WTC11 (cell line): ENCODE results near the gene METRNL. TPM values are rescaled to one million over a fixed set of nuclear protein-coding genes. Genes with fewer than 3 reads are reported as not detected.
"Not testable (repeated sequence)": the region's sequence is repeated elsewhere in the genome, so short reads cannot be mapped to it uniquely, and the experiment has no call there.

Experiments
- ATAC-seq: fragments of 200-7000 bp; cut with Tn5 transposase; 2 replicates; pipeline ENCODE4 v1.10.0; 2021; ENCODE audit warnings: mild to moderate bottlenecking, moderate library complexity
- CTCF ChIA-PET: fragments of 300-600 bp; sonication (Branson Sonifier 250); formaldehyde crosslinking; loops from one replicate; lab custom pipeline; 2021; ENCODE audit warnings: antibody characterized with exemption; lab: Charles Lee
- POLR2A ChIA-PET: fragments of 350-600 bp; sonication (Branson Sonifier 250); formaldehyde crosslinking; loops from one replicate; lab custom pipeline; 2021; ENCODE audit warnings: antibody characterized with exemption; lab: Charles Lee
- DNase-seq: peaks from one replicate; pipeline ENCODE4 v3.0.0; 2021; ENCODE audit warnings: low spot score
- H3K27ac Mint-ChIP-seq: 2 replicates; pipeline ENCODE4 v1.8.0; 2021; ENCODE audit warnings: mixed read lengths
- H3K27me3 Mint-ChIP-seq: 2 replicates; pipeline ENCODE4 v1.8.0; 2021; ENCODE audit warnings: low read depth, mild to moderate bottlenecking, moderate library complexity, mixed read lengths
- H3K36me3 Mint-ChIP-seq: 2 replicates; pipeline ENCODE4 v1.8.0; 2021; ENCODE audit warnings: mixed read lengths
- H3K4me1 Mint-ChIP-seq: 2 replicates; pipeline ENCODE4 v1.8.0; 2022; ENCODE audit warnings: mixed read lengths
- H3K4me3 Mint-ChIP-seq: 2 replicates; pipeline ENCODE4 v1.8.0; 2021; ENCODE audit warnings: mild to moderate bottlenecking, moderate library complexity, mixed read lengths
- H3K9me3 Mint-ChIP-seq: 2 replicates; pipeline ENCODE4 v1.8.0; 2021; ENCODE audit warnings: mixed read lengths
- ATF1 ChIP-seq: sonication (generic); formaldehyde crosslinking; IDR thresholded peaks from 2 replicates; pipeline ENCODE4 v1.8.1; 2023; ENCODE audit warnings: mild to moderate bottlenecking, moderate library complexity, missing genetic modification reagents
- CBFB ChIP-seq: sonication (generic); formaldehyde crosslinking; IDR thresholded peaks from 2 replicates; pipeline ENCODE4 v1.8.1; 2022; ENCODE audit warnings: mild to moderate bottlenecking, low read depth, missing genetic modification reagents
- E2F1 ChIP-seq: sonication (generic); formaldehyde crosslinking; IDR thresholded peaks from 2 replicates; pipeline ENCODE4 v1.8.0; 2022; ENCODE audit warnings: mild to moderate bottlenecking, missing genetic modification reagents
- IRF2 ChIP-seq: sonication (generic); formaldehyde crosslinking; IDR thresholded peaks from 2 replicates; pipeline ENCODE4 v1.8.0; 2022; ENCODE audit warnings: low read depth, missing genetic modification reagents, borderline replicate concordance
- JAZF1 ChIP-seq: fragments of 250-450 bp; sonication (Bioruptor Pico); IDR thresholded peaks from 2 replicates; pipeline ENCODE4 v1.9.0; 2021; ENCODE audit warnings: moderate library complexity, mild to moderate bottlenecking, inconsistent platforms
- MLX ChIP-seq: sonication (generic); formaldehyde crosslinking; IDR thresholded peaks from 2 replicates; pipeline ENCODE4 v1.8.1; 2023; ENCODE audit warnings: mild to moderate bottlenecking, missing genetic modification reagents, moderate library complexity
- MYBL2 ChIP-seq: sonication (generic); formaldehyde crosslinking; IDR thresholded peaks from 2 replicates; pipeline ENCODE4 v1.8.1; 2023; ENCODE audit warnings: mild to moderate bottlenecking, moderate library complexity, missing genetic modification reagents
- RELA ChIP-seq: sonication (generic); formaldehyde crosslinking; IDR thresholded peaks from 2 replicates; pipeline ENCODE4 v1.8.1; 2022; ENCODE audit warnings: missing genetic modification reagents, mild to moderate bottlenecking, borderline replicate concordance
- SMAD3 ChIP-seq: sonication (generic); formaldehyde crosslinking; IDR thresholded peaks from 2 replicates; pipeline ENCODE4 v1.8.0; 2022; ENCODE audit warnings: missing genetic modification reagents, mild to moderate bottlenecking, borderline replicate concordance
- SMAD4 ChIP-seq: sonication (generic); formaldehyde crosslinking; IDR thresholded peaks from 2 replicates; pipeline ENCODE4 v1.8.0; 2022; ENCODE audit warnings: mild to moderate bottlenecking, missing genetic modification reagents
- ZNF263 ChIP-seq: sonication (generic); formaldehyde crosslinking; IDR thresholded peaks from 2 replicates; pipeline ENCODE4 v1.8.1; 2022; ENCODE audit warnings: low read depth, mild to moderate bottlenecking, moderate library complexity, missing genetic modification reagents
- ZNF532 ChIP-seq: fragments of 250-450 bp; sonication (Bioruptor Pico); IDR thresholded peaks from 2 replicates; pipeline ENCODE4 v1.9.0; 2021; ENCODE audit warnings: mild to moderate bottlenecking, borderline replicate concordance
- total RNA-seq: library from RNA; stranded (reverse); gene quantifications from 3 replicates; pipeline ENCODE4 v1.2.3, GENCODE V29; 2021

METRNL gene
- total RNA-seq, 1 experiment from 2014 or later: 27.7 TPM

GRCh38 chr17:83133302-83134121 is 54.1 kb downstream of the METRNL start:
- H3K27me3 Mint-ChIP-seq: no peaks in the 10 kb centered on the region
- H3K36me3 Mint-ChIP-seq: no peaks in the 10 kb centered on the region
- CTCF ChIA-PET: interaction anchor here (1.1 kb wide), 1 partner anchor 262 kb away, joined by 3 read pairs; no protein-coding TSS in a partner anchor
- no peak overlapping the region for H3K4me3 Mint-ChIP-seq
- POLR2A ChIA-PET: no interaction called here
- DNase-seq (no peak), ATAC-seq (no peak)
- no peak overlapping the region for H3K27ac Mint-ChIP-seq
- no peaks in the 10 kb centered on the region for H3K9me3 Mint-ChIP-seq
- no peaks in the 10 kb centered on the region for H3K4me1 Mint-ChIP-seq
- no peak for TF ChIP-seq RELA (CRISPR knock-in tag)

GRCh38 chr17:83134456-83134855 is 55.0 kb downstream of the METRNL start:
- H3K27ac Mint-ChIP-seq, H3K4me1 Mint-ChIP-seq, ATAC-seq, H3K9me3 Mint-ChIP-seq, POLR2A ChIA-PET, H3K36me3 Mint-ChIP-seq, H3K27me3 Mint-ChIP-seq, H3K4me3 Mint-ChIP-seq, CTCF ChIA-PET, DNase-seq: not testable (repeated sequence)

- no peaks in the 10 kb centered on the region for H3K36me3 Mint-ChIP-seq
- ATAC-seq (no peak), DNase-seq (no peak)
- TF ChIP-seq CBFB (CRISPR knock-in tag) (no peak), SMAD4 (CRISPR knock-in tag) (no peak), MLX (CRISPR knock-in tag) (no peak), ZNF263 (CRISPR knock-in tag) (no peak), JAZF1 (no peak), SMAD3 (no peak), IRF2 (CRISPR knock-in tag) (no peak), E2F1 (CRISPR knock-in tag) (no peak)
- H3K4me3 Mint-ChIP-seq: no peak overlapping the region
- no peak overlapping the region; the same call in 1 of the 2 replicates for H3K27ac Mint-ChIP-seq
- POLR2A ChIA-PET: interaction anchor here (0.5 kb wide), 1 partner anchor 113 kb away, joined by 3 read pairs; no protein-coding TSS in a partner anchor
- no peaks in the 10 kb centered on the region for H3K27me3 Mint-ChIP-seq
- H3K4me1 Mint-ChIP-seq: no peaks in the 10 kb centered on the region
- CTCF ChIA-PET: no interaction called here
- H3K9me3 Mint-ChIP-seq: peaks cover 4% of the 10 kb centered on the region
Observed at GRCh38 chr17:83135692-83136091, 56.3 kb downstream of the METRNL start.

- Mint-ChIP-seq H3K4me1 (no peaks in the 10 kb centered on the region), H3K4me3 (no peak overlapping the region), H3K36me3 (no peaks in the 10 kb centered on the region), H3K9me3 (peaks cover 9% of the 10 kb centered on the region), H3K27ac (no peak overlapping the region; the same call in 1 of the 2 replicates), H3K27me3 (no peaks in the 10 kb centered on the region)
- ChIA-PET POLR2A (interaction anchor here (0.5 kb wide), 1 partner anchor 113 kb away, joined by 3 read pairs; no protein-coding TSS in a partner anchor), CTCF (no interaction called here)
- TF ChIP-seq MYBL2 (CRISPR knock-in tag) (no peak), ZNF532 (CRISPR knock-in tag) (no peak), ATF1 (CRISPR knock-in tag) (no peak)
- ATAC-seq (peak; percentile 41; the same call in 1 of the 2 replicates), DNase-seq (no peak)
Observed at GRCh38 chr17:83136156-83136555, 56.7 kb downstream of the METRNL start.
